ENCODE data around the gene JMJD4.

The JMJD4 gene

DNA sequence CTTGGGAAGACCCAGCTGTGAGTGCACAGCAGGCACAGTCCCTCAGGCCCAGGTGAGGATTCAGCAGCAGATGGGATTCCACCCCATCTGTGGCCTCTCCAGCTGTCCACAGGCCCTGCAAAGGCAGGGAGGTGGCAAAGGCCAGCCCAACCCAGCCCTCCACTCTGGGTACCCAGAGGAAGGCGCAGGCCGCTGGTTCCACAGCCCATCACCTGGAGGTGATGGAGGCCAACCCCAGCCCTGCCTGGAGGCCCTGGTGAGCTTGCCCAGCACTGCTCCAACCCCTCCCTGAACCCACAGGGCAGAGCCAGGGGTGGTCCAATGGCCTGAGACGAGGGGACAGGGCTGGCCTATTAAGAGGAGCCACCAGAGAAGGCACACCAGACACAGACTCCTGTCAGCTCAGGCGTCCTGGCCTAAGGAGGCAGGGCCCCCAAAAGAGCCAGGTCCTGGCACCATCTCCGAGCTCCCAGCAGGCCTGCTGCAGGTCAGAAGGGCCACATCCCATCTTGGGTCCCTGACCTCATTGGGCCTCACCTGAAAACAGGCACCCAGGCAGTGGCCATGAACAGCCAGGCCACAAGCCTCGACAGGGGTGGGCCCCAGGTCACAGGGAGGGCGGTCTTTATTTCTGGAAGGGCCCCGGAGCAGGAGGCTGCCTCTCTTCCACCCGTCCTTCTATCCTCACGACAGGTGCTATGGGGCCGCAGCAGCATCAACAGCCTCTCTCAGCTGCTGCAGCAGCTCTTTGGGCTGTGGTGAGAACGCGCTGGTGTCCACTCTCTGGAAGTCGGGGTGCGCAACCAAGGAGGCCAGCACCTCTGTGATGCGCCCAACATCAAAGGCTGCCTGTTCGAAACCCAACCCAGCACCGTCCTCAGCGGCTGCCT lies 3.2 kb downstream of the JMJD4 start:
- H3K9me3 ChIP-seq (ENCODE audit: control insufficient read depth, insufficient read depth, low read length): no peaks in the 10 kb centered on the region
- peaks cover 39% of the 10 kb centered on the region for H3K36me3 ChIP-seq (ENCODE audit: control insufficient read depth, low read length)
- H3K4me1 ChIP-seq (ENCODE audit: control insufficient read depth, low read length): peaks cover 26% of the 10 kb centered on the region
- H3K79me2 ChIP-seq (ENCODE audit: control insufficient read depth, low read length): peaks cover 46% of the 10 kb centered on the region
- H4K20me1 ChIP-seq (ENCODE audit: control insufficient read depth, insufficient read depth, low read depth, low read length): peaks cover 3% of the 10 kb centered on the region; the same call in 1 of the 2 replicates
- H3K27me3 ChIP-seq (ENCODE audit: control insufficient read depth, low read length): no peaks in the 10 kb centered on the region
- no peak overlapping the region for H3K4me2 ChIP-seq (ENCODE audit: low read length)
- TF ChIP-seq EZH2phosphoT487 (IDR thresholded peaks at IDR 0.05; ENCODE audit: borderline replicate concordance, low read length): no peak
- TF ChIP-seq, protein P1, sequence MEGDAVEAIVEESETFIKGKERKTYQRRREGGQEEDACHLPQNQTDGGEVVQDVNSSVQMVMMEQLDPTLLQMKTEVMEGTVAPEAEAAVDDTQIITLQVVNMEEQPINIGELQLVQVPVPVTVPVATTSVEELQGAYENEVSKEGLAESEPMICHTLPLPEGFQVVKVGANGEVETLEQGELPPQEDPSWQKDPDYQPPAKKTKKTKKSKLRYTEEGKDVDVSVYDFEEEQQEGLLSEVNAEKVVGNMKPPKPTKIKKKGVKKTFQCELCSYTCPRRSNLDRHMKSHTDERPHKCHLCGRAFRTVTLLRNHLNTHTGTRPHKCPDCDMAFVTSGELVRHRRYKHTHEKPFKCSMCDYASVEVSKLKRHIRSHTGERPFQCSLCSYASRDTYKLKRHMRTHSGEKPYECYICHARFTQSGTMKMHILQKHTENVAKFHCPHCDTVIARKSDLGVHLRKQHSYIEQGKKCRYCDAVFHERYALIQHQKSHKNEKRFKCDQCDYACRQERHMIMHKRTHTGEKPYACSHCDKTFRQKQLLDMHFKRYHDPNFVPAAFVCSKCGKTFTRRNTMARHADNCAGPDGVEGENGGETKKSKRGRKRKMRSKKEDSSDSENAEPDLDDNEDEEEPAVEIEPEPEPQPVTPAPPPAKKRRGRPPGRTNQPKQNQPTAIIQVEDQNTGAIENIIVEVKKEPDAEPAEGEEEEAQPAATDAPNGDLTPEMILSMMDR (IDR thresholded peaks at IDR 0.05; ENCODE audit: low read depth, low read length, poor library complexity, severe bottlenecking): no peak
- no peak overlapping the region for H3K27ac ChIP-seq (ENCODE audit: low read depth, low read length)
- H3F3A ChIP-seq (ENCODE audit: control insufficient read depth, insufficient read depth): peaks cover 3% of the 10 kb centered on the region
- H3K4me3 ChIP-seq (ENCODE audit: low read length): no peak overlapping the region
- H3K9me2 ChIP-seq (replicated peaks; ENCODE audit: control insufficient read depth, low read length): no peaks in the 10 kb centered on the region

DNA sequence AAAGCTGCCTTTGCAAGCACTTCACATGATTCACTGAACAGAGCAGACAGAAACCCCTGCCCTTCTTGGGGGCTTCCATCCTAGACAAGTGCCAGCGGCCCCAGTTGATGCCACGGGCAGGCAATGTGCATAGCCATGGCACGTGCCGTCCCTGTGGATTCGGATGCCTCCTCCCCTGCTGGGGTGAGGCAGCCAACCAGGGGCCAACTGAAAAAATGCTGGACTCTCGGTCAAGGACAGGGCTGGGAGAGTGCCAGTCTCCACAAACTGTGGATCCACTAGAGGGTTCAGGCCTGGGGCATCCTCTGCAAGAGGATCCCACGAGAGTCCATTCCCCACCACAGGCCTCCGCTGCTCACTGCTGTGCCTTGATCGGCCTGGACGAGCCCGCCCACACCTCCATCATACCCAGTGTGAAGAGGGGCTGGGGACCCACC lies 3.8 kb downstream of the JMJD4 start:
- Histone ChIP-seq H3K4me1 (ENCODE audit: control insufficient read depth, low read length) (peaks cover 21% of the 10 kb centered on the region), H3K4me2 (ENCODE audit: low read length) (no peak overlapping the region), H4K20me1 (ENCODE audit: control insufficient read depth, insufficient read depth, low read depth, low read length) (peaks cover 3% of the 10 kb centered on the region; the same call in 1 of the 2 replicates), H3K27me3 (ENCODE audit: control insufficient read depth, low read length) (no peaks in the 10 kb centered on the region), H3K79me2 (ENCODE audit: control insufficient read depth, low read length) (peaks cover 39% of the 10 kb centered on the region), H3K4me3 (ENCODE audit: low read length) (no peak overlapping the region), H3F3A (ENCODE audit: control insufficient read depth, insufficient read depth) (peaks cover 3% of the 10 kb centered on the region), H3K9me3 (ENCODE audit: control insufficient read depth, insufficient read depth, low read length) (no peaks in the 10 kb centered on the region), H3K9me2 (replicated peaks; ENCODE audit: control insufficient read depth, low read length) (no peaks in the 10 kb centered on the region), H3K36me3 (ENCODE audit: control insufficient read depth, low read length) (peaks cover 39% of the 10 kb centered on the region), H3K27ac (ENCODE audit: low read depth, low read length) (no peak overlapping the region)
- TF ChIP-seq, protein P1 (IDR thresholded peaks at IDR 0.05; ENCODE audit: low read depth, low read length, poor library complexity, severe bottlenecking): no peak
- TF ChIP-seq EZH2phosphoT487 (IDR thresholded peaks at IDR 0.05; ENCODE audit: borderline replicate concordance, low read length): no peak

DNA sequence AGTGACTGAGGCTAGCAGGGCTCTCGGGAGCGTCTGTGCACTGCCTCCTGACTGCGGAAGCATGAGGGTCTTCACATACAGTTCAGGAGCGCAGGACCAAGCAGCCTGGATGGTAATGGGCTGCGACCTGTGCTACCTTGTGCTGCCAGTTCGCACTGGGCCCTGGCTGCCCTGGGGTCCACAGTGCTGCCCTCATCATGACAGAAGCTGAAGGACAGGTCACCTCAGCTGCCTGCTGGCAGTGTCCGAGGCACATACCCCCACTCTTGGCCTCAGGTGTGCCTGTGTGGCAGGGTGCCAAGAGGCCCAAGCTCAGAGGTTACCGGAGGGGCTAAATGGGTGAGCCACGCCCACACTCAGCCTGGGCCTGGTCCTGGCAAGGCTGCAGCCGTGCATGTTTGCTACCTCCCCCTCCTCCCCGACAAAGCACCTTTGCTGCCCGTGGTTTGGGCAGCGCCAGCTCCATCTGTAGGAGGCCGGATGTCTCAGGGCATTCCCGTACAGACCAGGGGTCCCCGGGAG lies 4.4 kb downstream of the JMJD4 start:
- Histone ChIP-seq H3K27me3 (ENCODE audit: control insufficient read depth, low read length) (no peaks in the 10 kb centered on the region), H3K9me2 (replicated peaks; ENCODE audit: control insufficient read depth, low read length) (no peaks in the 10 kb centered on the region), H3K9me3 (ENCODE audit: control insufficient read depth, insufficient read depth, low read length) (no peaks in the 10 kb centered on the region), H3K36me3 (ENCODE audit: control insufficient read depth, low read length) (peaks cover 39% of the 10 kb centered on the region), H3K4me1 (ENCODE audit: control insufficient read depth, low read length) (peaks cover 17% of the 10 kb centered on the region), H4K20me1 (ENCODE audit: control insufficient read depth, insufficient read depth, low read depth, low read length) (peaks cover 3% of the 10 kb centered on the region; the same call in 1 of the 2 replicates), H3K4me3 (ENCODE audit: low read length) (no peak overlapping the region), H3K27ac (ENCODE audit: low read depth, low read length) (no peak overlapping the region), H3K4me2 (ENCODE audit: low read length) (no peak overlapping the region), H3F3A (ENCODE audit: control insufficient read depth, insufficient read depth) (peaks cover 3% of the 10 kb centered on the region), H3K79me2 (ENCODE audit: control insufficient read depth, low read length) (peaks cover 33% of the 10 kb centered on the region)
- TF ChIP-seq EZH2phosphoT487 (IDR thresholded peaks at IDR 0.05; ENCODE audit: borderline replicate concordance, low read length): no peak
- TF ChIP-seq, protein P1 (IDR thresholded peaks at IDR 0.05; ENCODE audit: low read depth, low read length, poor library complexity, severe bottlenecking): peak; percentile 24

Data from DOHH2 (cell line).